T follicular helper cell (primary cell): ENCODE results near the gene HOXC4.
"Not testable (repeated sequence)": the region's sequence is repeated elsewhere in the genome, so short reads cannot be mapped to it uniquely, and the experiment has no call there.

Experiments used
- DNase-seq: peaks from one replicate; pipeline ENCODE4 v3.0.0-alpha.2; 2020; ENCODE audit warnings: low read depth

The HOXC4 gene

GRCh38 chr12:54089465-54089864 is 35.8 kb downstream of the HOXC4 start:
- not testable (repeated sequence) for DNase-seq

GRCh38 chr12:54090312-54090711 is 36.7 kb downstream of the HOXC4 start:
- not testable (repeated sequence) for DNase-seq

- not testable (repeated sequence) for DNase-seq
Measured at GRCh38 chr12:54092943-54093342, 39.3 kb downstream of the HOXC4 start.

GRCh38 chr12:54095928-54096327 is 42.3 kb downstream of the HOXC4 start:
- DNase-seq = not testable (repeated sequence)

GRCh38 chr12:54098644-54099043 is 45.0 kb downstream of the HOXC4 start:
- DNase-seq = not testable (repeated sequence)

GRCh38 chr12:54100588-54100987 is 47.0 kb downstream of the HOXC4 start:
- DNase-seq = not testable (repeated sequence)

- not testable (repeated sequence) for DNase-seq
Measured at GRCh38 chr12:54102223-54102622, 48.6 kb downstream of the HOXC4 start.

- DNase-seq = not testable (repeated sequence)
Measured at GRCh38 chr12:54103827-54104226, 50.2 kb downstream of the HOXC4 start.
